K562 (cell line): ENCODE results near the gene CA6. TPM values are rescaled to one million over a fixed set of nuclear protein-coding genes. Genes with fewer than 3 reads are reported as not detected.

Experiments used
- ATAC-seq: fragments of 200-7000 bp; cut with Tn5 transposase; 3 replicates; pipeline ENCODE4 v1.9.1; 2020; ENCODE audit warnings: moderate library complexity
- BruUV-seq: library from RNA; stranded (reverse); fragments of 400-500 nt; replicated peaks from 2 replicates; lab custom pipeline; 2021; lab: Mats Ljungman, UMichigan
- CTCF ChIA-PET: fragments of 300-600 bp; formaldehyde crosslinking; extraction: SDS; loops from one replicate; lab custom pipeline; 2021; ENCODE audit warnings: low intra/inter-chr PET ratio; lab: Yijun Ruan, JAX
- POLR2A ChIA-PET: fragments of 300-600, 350-650 bp; sonication (Branson Sonifier 250); formaldehyde crosslinking; extraction: SDS; loops from one replicate; lab custom pipeline; 2021; ENCODE audit warnings: antibody characterized with exemption, inconsistent platforms; lab: Yijun Ruan, JAX
- DNase-seq, 4 experiments: peaks; one replicate each; pipeline versions ENCODE4 v3.0.0 to v3.0.0-alpha.2; 2011 to 2018; ENCODE audit warnings: low spot score in 3 of 4, mixed read lengths in 3 of 4; ENCODE audit errors: extremely low read depth in 1 of 4
- FAIRE-seq: peaks from 2 replicates; lab custom pipeline; 2011; peaks lifted over from hg19 to GRCh38; lab: Jason Lieb, UNC
- H2AFZ ChIP-seq: 2 replicates; pipeline ENCODE4 v1.6.0; 2011; ENCODE audit warnings: low read depth, low read length, control low read depth, inconsistent platforms
- H3K27ac ChIP-seq: fragments of 200-600 bp; 3 replicates; pipeline ENCODE4 v1.8.0; 2011; ENCODE audit warnings: low read depth, mild to moderate bottlenecking, control low read depth, inconsistent platforms, low read length, moderate library complexity, mixed read lengths; ENCODE audit errors: extremely low read depth
- H3K27me3 ChIP-seq, 2 experiments: fragments of 300-600 bp in 1 of 2; 2 replicates in 1 of 2; 3 replicates in 1 of 2; pipeline versions ENCODE4 v1.6.0 to v1.8.0; 2011; ENCODE audit warnings: inconsistent platforms in 2 of 2, low read length in 2 of 2, mild to moderate bottlenecking in 1 of 2, mixed read lengths in 1 of 2, moderate library complexity in 1 of 2; ENCODE audit not compliant: control insufficient read depth in 2 of 2, insufficient read depth in 2 of 2
- H3K36me3 ChIP-seq: fragments of 300-600 bp; 3 replicates; pipeline ENCODE4 v1.8.0; 2011; ENCODE audit warnings: mild to moderate bottlenecking, low read length, inconsistent platforms; ENCODE audit not compliant: control insufficient read depth, insufficient read depth
- H3K4me1 ChIP-seq, 2 experiments: fragments of 200-600 bp in 1 of 2; replicated peaks in 1 of 2; 2 replicates in 1 of 2; 3 replicates in 1 of 2; pipeline versions ENCODE4 v1.5.1 to v1.8.0; 2011; ENCODE audit warnings: inconsistent platforms in 2 of 2, low read length in 2 of 2, mild to moderate bottlenecking in 1 of 2, mixed read lengths in 1 of 2, moderate library complexity in 1 of 2; ENCODE audit not compliant: control insufficient read depth in 2 of 2, insufficient read depth in 2 of 2
- H3K4me2 ChIP-seq: 2 replicates; pipeline ENCODE4 v1.6.1; 2011; ENCODE audit warnings: low read length, control low read depth, inconsistent platforms, mixed read lengths; ENCODE audit not compliant: insufficient read depth
- H3K4me3 ChIP-seq: fragments of 200-600 bp; sonication (generic), shearing (Covaris generic); 2 replicates; pipeline ENCODE4 v1.5.1; 2016; ENCODE audit warnings: control low read depth, inconsistent platforms
- H3K79me2 ChIP-seq: fragments of 200-600 bp; 3 replicates; pipeline ENCODE4 v1.8.0; 2011; ENCODE audit warnings: low read length, inconsistent platforms; ENCODE audit not compliant: control insufficient read depth, insufficient read depth
- H3K9ac ChIP-seq, 2 experiments: 2 replicates each; pipeline versions ENCODE4 v1.6.0 to v1.6.1; 2011; ENCODE audit warnings: low read depth in 2 of 2, low read length in 2 of 2, control low read depth in 1 of 2, inconsistent platforms in 1 of 2, mild to moderate bottlenecking in 1 of 2, mixed read lengths in 1 of 2; ENCODE audit not compliant: insufficient read depth in 1 of 2
- H3K9me1 ChIP-seq: one replicate; pipeline ENCODE4 v1.6.0; 2011; ENCODE audit warnings: inconsistent platforms, mild to moderate bottlenecking, low read length, moderate library complexity; ENCODE audit not compliant: control insufficient read depth, insufficient read depth
- H3K9me3 ChIP-seq: replicated peaks from 2 replicates; pipeline ENCODE4 v1.5.1; 2011; ENCODE audit warnings: low read depth, low read length, inconsistent platforms; ENCODE audit not compliant: control insufficient read depth, insufficient read depth
- H4K20me1 ChIP-seq: replicated peaks from 2 replicates; pipeline ENCODE4 v1.6.1; 2011; ENCODE audit warnings: low read length, inconsistent platforms, mixed read lengths; ENCODE audit not compliant: control insufficient read depth, insufficient read depth
- BHLHE40 ChIP-seq: IDR thresholded peaks from 2 replicates; pipeline ENCODE4 v1.6.1; 2011; ENCODE audit warnings: low read length, improper control_type of control experiment
- ZFP36 ChIP-seq: fragments of 150-350 bp; IDR thresholded peaks from 2 replicates; pipeline ENCODE4 v1.6.1; 2018; ENCODE audit warnings: low read length, low read depth; ENCODE audit not compliant: partially characterized antibody
- ZNF133 ChIP-seq: fragments of 250-450 bp; sonication (Bioruptor Pico); IDR thresholded peaks from 2 replicates; pipeline ENCODE4 v1.4.0; 2020; ENCODE audit warnings: mild to moderate bottlenecking
- ZNF23 ChIP-seq: fragments of 250-450 bp; sonication (Bioruptor Pico); IDR thresholded peaks from 2 replicates; pipeline ENCODE4 v1.4.0; 2020; ENCODE audit warnings: mild to moderate bottlenecking
- WGBS: fragments of 100-300 bp; shearing (Covaris generic); methylation state at CpG from one replicate; pipeline ENCODE4 v1.1.6; 2016; ENCODE audit warnings: low coverage, mixed read lengths; ENCODE audit not compliant: insufficient coverage; ENCODE audit errors: missing lambda C conversion rate; 5-methylcytosine and 5-hydroxymethylcytosine counted together
- in situ Hi-C: fragments of 300-500 bp; cut with MboI; formaldehyde crosslinking; loops from 4 replicates; pipeline ENCODE4 v1.15.0; 2018; ENCODE audit warnings: inconsistent platforms, mixed read lengths
- intact Hi-C: fragments of 100-400 bp; cut with micrococcal nuclease; formaldehyde crosslinking; loops from 2 replicates; pipeline ENCODE4 v1.14.2; 2022
- polyA plus RNA-seq, 8 experiments: library from polyadenylated mRNA; depleted of rRNA in 4 of 8; stranded (reverse) in 5 of 8; unstranded in 3 of 8; fragments of >200 nt; fragmentation: Nextera tagmentation in 2 of 8; fragmentation: Illumina TruSeq in 1 of 8; extraction: Ambion mirVana in 2 of 8; extraction: Trizol in 1 of 8; gene quantifications; 2 replicates each; pipeline versions ENCODE4 v1.2.1 to v1.2.3, GENCODE V29; 2011 to 2014; ENCODE audit warnings: inconsistent platforms in 1 of 8, missing spikeins in 1 of 8
- total RNA-seq, 7 experiments: library from RNA; depleted of rRNA in 6 of 7; stranded (reverse); fragments of >200 nt in 6 of 7; fragmentation: Illumina TruSeq in 2 of 7; extraction: Trizol in 2 of 7; gene quantifications; 2 replicates each; pipeline versions ENCODE4 v1.2.1 to v1.2.3, GENCODE V29; 2011 to 2021; ENCODE audit warnings: low replicate concordance in 1 of 7
- TF ChIP-seq, protein P1 (sequence below): fragments of 150-350 bp; IDR thresholded peaks from 2 replicates; pipeline ENCODE4 v1.6.1; 2014; ENCODE audit warnings: low read depth, mild to moderate bottlenecking, low read length, borderline replicate concordance
- TF ChIP-seq, protein P2 (sequence below), 3 experiments: IDR thresholded peaks in 2 of 3; conservative IDR thresholded peaks in 1 of 3; 2 replicates each; pipeline ENCODE4 v1.5.1; 2011 to 2012; ENCODE audit warnings: low read length in 3 of 3, mild to moderate bottlenecking in 3 of 3, control low read depth in 2 of 3, improper control_type of control experiment in 1 of 3, inconsistent platforms in 1 of 3, low read depth in 1 of 3, mixed read lengths in 1 of 3, moderate library complexity in 1 of 3; ENCODE audit not compliant: insufficient read depth in 2 of 3

CA6 gene
- total and polyA plus RNA-seq, 9 of the 15 experiments (the other 6 are each of a cell fraction or from before 2014, with no cell fraction given) = not detected

DNA sequence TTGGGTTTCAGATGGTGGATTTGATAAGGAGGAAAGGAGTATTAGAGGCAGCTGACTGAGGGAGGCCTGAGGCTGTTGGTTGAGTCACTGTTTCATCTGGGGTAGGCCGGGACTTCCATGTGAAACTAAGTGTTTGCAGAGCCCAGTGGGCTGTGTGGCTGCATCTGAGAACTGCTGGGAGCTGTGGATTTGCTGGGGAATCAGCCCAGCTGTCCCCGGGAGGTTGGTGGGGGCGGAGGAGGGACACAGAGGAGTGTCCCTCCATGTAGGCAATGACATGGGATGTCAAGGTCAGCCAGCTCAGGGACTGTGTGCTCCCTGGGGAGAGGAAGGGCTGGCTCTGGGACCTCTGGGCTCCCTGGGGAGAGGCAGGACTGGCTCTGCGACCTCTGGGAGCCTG, 44.2 kb downstream of the CA6 start:
- no peaks in the 10 kb centered on the region; the same call in 1 of the 2 replicates for H3K9me3 ChIP-seq
- H3K4me1 ChIP-seq = no peaks in the 10 kb centered on the region
- H3K9ac ChIP-seq = no peak overlapping the region
- FAIRE-seq = no peak
- peaks cover 6 to 31% of the 10 kb centered on the region in 2 experiments for H3K27me3 ChIP-seq
- CTCF ChIA-PET = interaction anchor here (2.8 kb wide), 1 partner anchor 71 kb away, joined by 23 read pairs; no protein-coding TSS in a partner anchor
- no peaks in the 10 kb centered on the region for H4K20me1 ChIP-seq
- no peaks in the 10 kb centered on the region for H3K79me2 ChIP-seq
- no peaks in the 10 kb centered on the region for H3K36me3 ChIP-seq
- intact Hi-C loops (loop anchor here (2.0 kb wide), 1 partner anchor 131 kb away; no protein-coding TSS in a partner anchor), in situ Hi-C loops (loop anchor here (5.0 kb wide), 1 partner anchor 73 kb away; no protein-coding TSS in a partner anchor)
- 0% methylated on average over 4 of the region's 4 CpGs for WGBS
- H3K27ac ChIP-seq = no peak overlapping the region
- DNase-seq = no peak
- BruUV-seq = no TSS peak
- no peak overlapping the region for H3K4me3 ChIP-seq
- no peak overlapping the region for H3K4me2 ChIP-seq
- POLR2A ChIA-PET = interaction anchor here (0.6 to 1.1 kb wide), 2 partner anchors 36 to 123 kb away, joined by 3 read pairs; no protein-coding TSS in a partner anchor
- TF ChIP-seq ZNF23 (CRISPR knock-in tag) = no peak
- no peak for ATAC-seq
- H2AFZ ChIP-seq = no peak overlapping the region
- no peaks in the 10 kb centered on the region for H3K9me1 ChIP-seq

DNA sequence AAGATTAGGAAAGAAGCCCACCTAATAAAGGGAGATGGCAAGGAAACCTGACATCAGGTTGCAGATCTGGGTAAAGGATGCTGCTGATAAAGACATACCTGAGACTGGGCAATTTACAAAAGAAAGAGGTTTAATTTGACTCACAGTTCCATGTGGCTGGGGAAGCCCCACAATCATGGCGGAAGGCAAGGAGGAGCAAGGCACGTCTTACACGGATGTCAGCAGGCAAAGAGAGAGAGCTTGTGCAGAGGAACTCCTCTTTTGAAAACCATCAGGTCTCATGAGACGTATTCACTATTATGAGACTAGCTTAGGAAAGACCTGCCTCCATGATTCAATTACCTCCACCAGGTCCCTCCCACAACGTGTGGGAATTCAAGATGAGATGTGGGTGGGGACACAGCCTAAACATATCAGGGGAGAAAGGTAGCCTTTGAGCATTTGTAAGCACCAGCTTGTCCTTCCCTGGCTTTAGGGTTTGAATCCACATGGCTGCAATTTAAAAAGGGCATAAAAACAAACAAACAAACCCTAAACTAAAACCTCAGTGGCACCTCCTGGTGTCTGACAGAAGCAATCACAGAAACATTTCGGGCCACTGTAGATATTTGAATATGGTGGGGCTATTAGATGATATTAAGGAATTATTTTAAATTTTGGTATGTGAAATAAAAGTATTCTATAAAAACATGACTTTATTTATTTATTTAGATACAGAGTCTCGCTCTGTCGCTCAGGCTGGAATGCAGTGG, 47.4 kb downstream of the CA6 start:
- H2AFZ ChIP-seq = no peak overlapping the region
- in situ Hi-C loops = no loop called here
- no peak overlapping the region for H3K4me3 ChIP-seq
- H3K4me1 ChIP-seq = no peaks in the 10 kb centered on the region
- FAIRE-seq (no peak), DNase-seq (no peak), ATAC-seq (no peak)
- H3K27ac ChIP-seq = no peak overlapping the region
- H3K27me3 ChIP-seq = peaks cover 7 to 19% of the 10 kb centered on the region in 2 experiments; a peak in 4 of 5 replicates
- BruUV-seq = no TSS peak
- H3K36me3 ChIP-seq = no peaks in the 10 kb centered on the region
- WGBS = 2% methylated on average over 8 of the region's 8 CpGs
- H3K9me3 ChIP-seq = no peaks in the 10 kb centered on the region; the same call in 1 of the 2 replicates
- intact Hi-C loops = no loop called here
- no peak overlapping the region for H3K4me2 ChIP-seq
- H3K9ac ChIP-seq = no peak overlapping the region
- no peaks in the 10 kb centered on the region for H3K79me2 ChIP-seq
- H4K20me1 ChIP-seq = no peaks in the 10 kb centered on the region
- CTCF ChIA-PET = interaction anchor here (0.7 kb wide), 1 partner anchor 133 kb away, joined by 3 read pairs; no protein-coding TSS in a partner anchor
- no peaks in the 10 kb centered on the region for H3K9me1 ChIP-seq
- POLR2A ChIA-PET = no interaction called here
- TF ChIP-seq BHLHE40 (no peak), ZNF133 (CRISPR knock-in tag) (no peak), ZFP36 (peak; percentile 73)
- TF ChIP-seq, protein P1, sequence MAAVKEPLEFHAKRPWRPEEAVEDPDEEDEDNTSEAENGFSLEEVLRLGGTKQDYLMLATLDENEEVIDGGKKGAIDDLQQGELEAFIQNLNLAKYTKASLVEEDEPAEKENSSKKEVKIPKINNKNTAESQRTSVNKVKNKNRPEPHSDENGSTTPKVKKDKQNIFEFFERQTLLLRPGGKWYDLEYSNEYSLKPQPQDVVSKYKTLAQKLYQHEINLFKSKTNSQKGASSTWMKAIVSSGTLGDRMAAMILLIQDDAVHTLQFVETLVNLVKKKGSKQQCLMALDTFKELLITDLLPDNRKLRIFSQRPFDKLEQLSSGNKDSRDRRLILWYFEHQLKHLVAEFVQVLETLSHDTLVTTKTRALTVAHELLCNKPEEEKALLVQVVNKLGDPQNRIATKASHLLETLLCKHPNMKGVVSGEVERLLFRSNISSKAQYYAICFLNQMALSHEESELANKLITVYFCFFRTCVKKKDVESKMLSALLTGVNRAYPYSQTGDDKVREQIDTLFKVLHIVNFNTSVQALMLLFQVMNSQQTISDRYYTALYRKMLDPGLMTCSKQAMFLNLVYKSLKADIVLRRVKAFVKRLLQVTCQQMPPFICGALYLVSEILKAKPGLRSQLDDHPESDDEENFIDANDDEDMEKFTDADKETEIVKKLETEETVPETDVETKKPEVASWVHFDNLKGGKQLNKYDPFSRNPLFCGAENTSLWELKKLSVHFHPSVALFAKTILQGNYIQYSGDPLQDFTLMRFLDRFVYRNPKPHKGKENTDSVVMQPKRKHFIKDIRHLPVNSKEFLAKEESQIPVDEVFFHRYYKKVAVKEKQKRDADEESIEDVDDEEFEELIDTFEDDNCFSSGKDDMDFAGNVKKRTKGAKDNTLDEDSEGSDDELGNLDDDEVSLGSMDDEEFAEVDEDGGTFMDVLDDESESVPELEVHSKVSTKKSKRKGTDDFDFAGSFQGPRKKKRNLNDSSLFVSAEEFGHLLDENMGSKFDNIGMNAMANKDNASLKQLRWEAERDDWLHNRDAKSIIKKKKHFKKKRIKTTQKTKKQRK = peak; percentile 37; the same call in 1 of the 2 replicates
- TF ChIP-seq, protein P2, sequence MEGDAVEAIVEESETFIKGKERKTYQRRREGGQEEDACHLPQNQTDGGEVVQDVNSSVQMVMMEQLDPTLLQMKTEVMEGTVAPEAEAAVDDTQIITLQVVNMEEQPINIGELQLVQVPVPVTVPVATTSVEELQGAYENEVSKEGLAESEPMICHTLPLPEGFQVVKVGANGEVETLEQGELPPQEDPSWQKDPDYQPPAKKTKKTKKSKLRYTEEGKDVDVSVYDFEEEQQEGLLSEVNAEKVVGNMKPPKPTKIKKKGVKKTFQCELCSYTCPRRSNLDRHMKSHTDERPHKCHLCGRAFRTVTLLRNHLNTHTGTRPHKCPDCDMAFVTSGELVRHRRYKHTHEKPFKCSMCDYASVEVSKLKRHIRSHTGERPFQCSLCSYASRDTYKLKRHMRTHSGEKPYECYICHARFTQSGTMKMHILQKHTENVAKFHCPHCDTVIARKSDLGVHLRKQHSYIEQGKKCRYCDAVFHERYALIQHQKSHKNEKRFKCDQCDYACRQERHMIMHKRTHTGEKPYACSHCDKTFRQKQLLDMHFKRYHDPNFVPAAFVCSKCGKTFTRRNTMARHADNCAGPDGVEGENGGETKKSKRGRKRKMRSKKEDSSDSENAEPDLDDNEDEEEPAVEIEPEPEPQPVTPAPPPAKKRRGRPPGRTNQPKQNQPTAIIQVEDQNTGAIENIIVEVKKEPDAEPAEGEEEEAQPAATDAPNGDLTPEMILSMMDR (IDR thresholded peaks at IDR 0.05 in 2 of 3, conservative IDR thresholded peaks at IDR 0.05 in 1 of 3; ENCODE audit: insufficient read depth in 2 of 3, low read depth in 1 of 3, low read length in 3 of 3) = no peak
